Femur (tissue), 1 donor: Measurements from ENCODE around the gene SHMT1.
"Not testable (repeated sequence)": the region's sequence is repeated elsewhere in the genome, so short reads cannot be mapped to it uniquely, and the experiment has no call there.

Experiments
- DNase-seq: peaks from one replicate; pipeline ENCODE4 v3.0.0-alpha.2; 2017

SHMT1 gene

GRCh38 chr17:18324140-18325050, 39.0 kb downstream of the SHMT1 start:
- DNase-seq, result no peak

- no peak for DNase-seq
Observed at GRCh38 chr17:18323507-18324139, 39.7 kb downstream of the SHMT1 start.

DNA sequence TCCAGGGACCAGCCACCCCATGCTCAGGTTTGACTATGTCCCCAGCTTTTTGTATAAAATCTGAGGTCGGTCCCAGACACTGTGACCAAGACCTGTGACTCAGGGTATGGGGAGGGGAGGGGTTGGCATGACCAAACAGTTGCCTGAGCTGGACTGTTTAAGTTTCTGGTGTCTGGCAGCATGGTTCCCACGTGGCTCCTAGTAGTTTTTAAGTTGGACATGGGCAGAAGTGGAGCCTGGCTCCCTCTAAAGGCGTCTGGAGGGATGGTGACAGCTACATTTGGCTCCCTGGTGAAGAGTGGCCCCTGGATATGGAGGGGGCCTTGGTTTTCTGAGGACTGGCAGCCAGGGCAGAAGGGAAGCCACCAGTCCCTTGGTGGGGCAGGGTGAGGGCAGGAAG, 40.3 kb downstream of the SHMT1 start:
- no peak for DNase-seq

- no peak for DNase-seq
Observed at GRCh38 chr17:18322522-18322921, 40.8 kb downstream of the SHMT1 start.

DNA sequence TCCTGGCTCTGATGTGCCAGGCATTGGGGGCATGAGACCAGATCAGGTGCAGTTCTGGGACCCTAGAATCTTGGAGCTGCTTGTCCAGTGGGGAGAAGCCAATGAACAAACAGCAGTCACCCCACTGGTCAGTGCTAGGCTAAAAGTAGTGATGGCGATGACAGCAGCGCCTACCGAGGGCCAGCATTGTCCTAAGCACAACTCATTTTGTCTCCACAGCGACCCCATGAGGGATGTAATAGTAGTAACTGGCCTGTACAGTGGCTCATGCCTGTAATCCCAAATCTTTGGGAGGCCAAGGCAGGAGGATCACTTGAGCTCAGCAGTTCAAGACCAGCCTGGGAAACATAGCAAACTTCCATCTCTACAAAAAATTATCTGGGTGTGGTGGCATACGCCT, 42.0 kb downstream of the SHMT1 start:
- no peak for DNase-seq

DNA sequence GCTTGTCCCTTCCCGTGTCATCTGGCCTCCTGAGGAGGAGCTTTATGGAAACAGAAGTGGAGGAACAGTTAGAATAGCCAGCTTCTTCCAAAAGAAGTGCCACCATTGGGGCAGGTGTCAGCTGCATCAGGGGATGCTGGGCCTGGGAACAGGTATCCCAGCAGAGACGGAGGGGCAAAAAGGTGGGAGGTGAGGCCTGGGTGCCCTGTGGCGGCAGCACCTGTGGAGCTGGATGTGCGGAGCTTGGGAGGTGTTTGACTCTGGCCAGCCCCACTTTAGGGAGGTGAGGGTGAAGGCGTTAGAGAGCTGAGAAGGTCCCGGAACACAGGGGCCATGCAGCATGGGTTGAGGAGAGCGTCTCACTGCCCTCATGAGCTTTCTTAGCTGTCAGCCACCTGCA, 43.0 kb downstream of the SHMT1 start:
- DNase-seq, result no peak

- DNase-seq, result no peak
Observed at GRCh38 chr17:18319604-18320256, 43.6 kb downstream of the SHMT1 start.

DNA sequence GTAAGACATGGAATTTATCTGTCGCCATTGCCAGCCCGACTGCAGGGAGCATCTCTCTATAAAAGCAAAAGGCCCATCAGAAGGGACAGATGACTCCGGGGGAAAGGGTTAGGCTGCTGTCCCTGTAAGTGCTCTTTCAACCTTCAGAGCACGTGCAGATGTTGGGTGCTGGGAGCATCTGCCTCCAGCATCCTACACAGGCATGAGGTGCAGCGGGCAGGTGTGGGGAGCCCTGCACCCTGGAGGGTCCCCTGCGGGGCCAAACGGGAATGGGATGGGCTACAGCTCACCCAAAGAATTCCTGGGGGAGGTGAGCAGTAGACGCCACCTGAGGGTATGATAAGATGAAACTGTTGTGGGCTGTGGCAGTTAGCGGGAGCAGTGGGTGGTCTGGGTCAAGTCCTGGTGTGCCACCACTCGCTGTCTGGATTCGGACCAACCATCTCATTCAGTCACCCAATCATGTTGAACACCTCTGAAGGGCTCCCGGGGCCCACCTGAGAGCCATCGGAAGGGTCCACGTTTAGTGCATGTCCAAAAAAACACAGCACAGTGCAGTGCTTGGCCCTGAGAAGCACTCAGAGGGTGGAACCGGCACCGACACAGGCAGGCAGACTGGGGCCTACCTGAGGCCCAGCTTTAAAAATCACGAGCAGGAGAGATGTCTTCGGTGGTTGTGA, 44.4 kb downstream of the SHMT1 start:
- no peak for DNase-seq

- DNase-seq, result no peak
Observed at GRCh38 chr17:18318117-18318516, 45.2 kb downstream of the SHMT1 start.

DNA sequence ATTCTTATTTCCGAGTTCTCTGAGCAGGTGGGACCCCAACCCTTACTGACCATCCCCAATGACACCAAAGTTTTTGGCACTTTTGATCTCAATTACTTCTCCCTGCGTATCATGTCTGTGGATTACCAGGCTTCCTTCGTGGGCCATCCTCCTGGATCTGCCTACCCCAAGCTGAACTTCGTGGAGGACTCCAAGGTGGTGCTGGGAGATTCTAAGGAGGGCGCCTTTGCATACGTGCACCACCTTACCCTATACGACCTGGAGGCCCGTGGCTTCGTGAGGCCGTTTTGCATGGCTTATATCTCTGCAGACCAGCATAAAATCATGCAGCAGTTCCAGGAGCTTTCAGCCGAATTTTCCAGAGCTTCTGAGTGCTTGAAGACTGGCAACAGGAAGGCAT, 47.4 kb downstream of the SHMT1 start:
- DNase-seq, result no peak

- DNase-seq, result no peak
Observed at GRCh38 chr17:18315562-18315922, 47.8 kb downstream of the SHMT1 start.

DNA sequence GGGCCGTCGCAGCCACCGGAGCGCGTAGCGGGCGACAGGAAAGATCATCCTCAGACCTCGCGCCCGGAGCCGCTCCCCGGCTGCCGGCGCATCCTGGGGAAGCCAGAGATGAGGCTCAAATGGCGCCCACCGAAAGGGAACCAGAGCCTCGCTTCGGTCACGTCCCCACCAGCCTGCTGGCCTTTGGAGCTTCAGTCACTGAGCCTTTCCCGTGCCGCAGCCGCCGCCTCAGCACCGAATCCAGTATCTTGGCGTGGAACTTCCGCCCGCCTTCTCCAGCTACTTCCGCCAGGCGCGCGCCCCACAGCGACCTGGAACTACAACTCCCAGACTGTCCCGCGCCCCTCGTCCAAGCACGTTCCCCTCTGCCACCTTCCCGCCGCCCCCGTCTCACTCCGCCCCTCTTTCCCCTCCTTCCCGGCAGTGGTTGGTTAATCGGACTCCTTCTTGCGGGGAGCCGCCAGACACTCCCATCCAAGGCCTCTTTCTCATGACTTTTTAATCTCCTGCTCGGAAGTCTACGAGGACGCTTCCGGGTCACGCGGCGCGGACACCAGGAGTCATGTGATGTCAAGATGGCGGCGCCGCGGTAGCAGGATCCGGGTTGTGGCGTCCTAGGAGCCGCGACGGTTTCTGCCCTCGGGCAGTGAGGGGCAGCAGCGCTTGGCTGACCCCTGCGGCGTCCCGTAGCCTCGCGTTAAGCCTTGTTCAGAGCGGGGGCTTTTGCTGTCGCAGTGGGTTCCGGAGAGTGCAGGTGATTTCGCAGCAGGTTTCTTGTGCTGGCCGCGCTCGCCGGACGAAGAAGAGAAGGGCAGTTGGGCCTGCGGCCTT, 48.4 kb downstream of the SHMT1 start, which contains the start of the genes SMCR8 and TOP3A:
Gene SMCR8, plus strand, starts transcription at position 563 of the 831 bp plus-strand sequence. CDS start 497 bp downstream, outside the sequence.
Gene TOP3A, minus strand, starts transcription at position 264 of the 831 bp plus-strand sequence. Its CDS starts 216 bp downstream, at position 48.
- DNase-seq, result peak; percentile 99

DNA sequence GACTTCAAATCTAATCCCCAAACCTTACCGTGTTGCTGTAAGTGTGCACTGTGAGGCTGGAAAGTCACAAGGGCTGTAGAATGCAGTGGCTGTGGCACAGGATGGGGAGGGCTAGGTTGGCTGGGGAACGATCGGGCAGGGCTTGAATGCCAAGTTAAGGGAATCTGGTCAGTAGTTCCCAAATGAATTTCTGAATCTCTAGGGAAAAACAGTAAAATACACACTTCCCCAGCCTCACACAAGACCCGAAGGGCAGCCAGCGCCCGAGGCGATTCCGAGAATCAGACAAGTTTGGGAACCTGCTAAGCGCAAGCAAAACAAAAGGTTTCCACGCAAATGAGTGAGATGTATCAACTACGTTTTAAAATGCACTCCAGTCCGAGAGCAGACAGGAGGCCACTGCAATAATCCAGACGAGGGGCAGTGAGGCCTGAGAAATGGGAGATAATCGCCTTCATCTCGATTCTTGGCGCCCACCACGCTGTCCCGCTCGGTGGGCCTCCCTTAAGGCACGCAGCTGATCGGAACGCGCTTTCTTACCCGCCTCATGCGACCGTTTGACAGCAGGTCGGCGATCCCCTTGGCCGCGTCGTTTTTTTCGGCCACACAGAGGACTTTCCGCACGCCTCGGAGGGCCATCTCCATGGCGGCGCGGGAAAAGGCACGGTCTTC, 49.2 kb downstream of the SHMT1 start:
- DNase-seq, result no peak

GRCh38 chr17:18309202-18309601, 54.1 kb downstream of the SHMT1 start:
- no peak for DNase-seq

DNA sequence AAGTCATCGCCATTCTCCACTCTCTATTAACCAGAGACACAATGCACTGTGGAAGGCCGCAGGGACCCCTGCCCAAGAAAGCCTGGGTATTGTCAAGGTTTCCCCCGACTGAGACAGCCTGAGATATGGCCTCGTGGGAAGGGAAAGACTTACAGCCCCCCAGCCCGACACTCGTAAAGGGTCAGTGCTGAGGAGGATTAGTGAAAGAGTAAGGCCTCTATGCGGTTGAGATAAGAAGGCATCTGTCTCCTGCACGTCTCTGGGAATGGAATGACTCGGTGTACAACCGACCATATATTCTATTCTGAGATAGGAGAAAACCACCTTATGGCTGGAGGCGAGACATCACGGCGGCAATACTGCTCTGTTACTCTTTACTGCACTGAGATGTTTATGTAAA, 60.1 kb downstream of the SHMT1 start:
- DNase-seq, result not testable (repeated sequence)

GRCh38 chr17:18300725-18301480, 62.4 kb downstream of the SHMT1 start:
- no peak for DNase-seq

- not testable (repeated sequence) for DNase-seq
Observed at GRCh38 chr17:18298061-18298460, 65.3 kb downstream of the SHMT1 start.

- no peak for DNase-seq
Observed at GRCh38 chr17:18291718-18292540, 71.4 kb downstream of the SHMT1 start.

DNA sequence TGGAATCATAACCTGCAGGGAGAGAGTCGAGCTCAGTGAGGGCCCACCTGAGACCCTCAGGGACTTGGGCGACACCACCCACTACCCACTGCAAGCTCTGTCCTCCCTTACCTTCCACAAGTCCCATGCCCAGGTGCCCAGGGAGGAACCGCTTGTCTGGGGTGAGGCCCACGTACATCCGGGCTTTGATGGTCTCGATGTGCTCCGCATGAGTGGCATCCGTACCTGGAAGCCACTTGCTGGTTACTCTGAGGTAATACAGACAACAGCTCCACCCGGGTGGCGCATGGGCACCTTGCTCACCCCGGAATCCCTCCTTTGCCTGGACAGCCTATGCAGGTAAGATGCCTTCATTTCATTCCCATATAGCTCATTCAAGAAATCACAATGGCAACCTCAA, 78.1 kb downstream of the SHMT1 start:
- no peak for DNase-seq

DNA sequence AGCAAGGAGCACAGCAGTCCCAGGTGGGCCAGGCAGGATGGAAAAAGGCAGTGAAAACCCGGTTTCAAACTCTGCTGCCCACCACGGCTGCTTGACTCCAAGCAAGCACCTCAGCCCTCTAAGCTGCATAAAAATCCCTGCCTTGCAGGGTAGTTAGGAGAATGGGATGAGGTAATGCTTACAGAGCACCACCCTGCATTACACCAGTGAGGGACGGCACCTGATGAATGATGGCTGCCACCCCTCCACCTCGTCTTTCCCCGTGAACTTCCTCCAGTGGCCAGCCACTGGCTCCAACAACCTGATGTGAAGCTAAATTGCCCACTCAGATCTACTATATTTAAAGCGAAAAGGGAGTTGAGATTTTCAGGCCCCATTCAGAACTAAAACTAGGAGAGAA, 81.6 kb downstream of the SHMT1 start:
- DNase-seq, result no peak
